GM12891 (cell line): ENCODE measurements around the gene CLCN1.
"Not testable (repeated sequence)": the region's sequence is repeated elsewhere in the genome, so short reads cannot be mapped to it uniquely, and the experiment has no call there.

Experiments
- DNase-seq: peaks from one replicate; pipeline ENCODE4 v3.0.0; 2011; ENCODE audit warnings: low spot score; ENCODE audit not compliant: insufficient read length
- FAIRE-seq: peaks from 2 replicates; lab custom pipeline; 2011; peaks lifted over from hg19 to GRCh38; lab: Jason Lieb, UNC
- PAX5 ChIP-seq: IDR thresholded peaks from 2 replicates; pipeline ENCODE4 v1.6.1; 2011; ENCODE audit warnings: low read length, moderate library complexity, mild to moderate bottlenecking; ENCODE audit not compliant: insufficient read depth, severe bottlenecking
- POLR2A ChIP-seq: IDR thresholded peaks from 2 replicates; pipeline ENCODE4 v1.6.1; 2011; ENCODE audit warnings: low read depth, low read length, control low read depth
- POLR2AphosphoS5 ChIP-seq: IDR thresholded peaks from 2 replicates; pipeline ENCODE4 v1.6.1; 2011; ENCODE audit warnings: low read depth, low read length, control low read depth
- POU2F2 ChIP-seq: IDR thresholded peaks from 2 replicates; pipeline ENCODE4 v1.6.1; 2011; ENCODE audit warnings: low read depth, mild to moderate bottlenecking, control low read depth, low read length, moderate library complexity
- SPI1 ChIP-seq: IDR thresholded peaks from 2 replicates; pipeline ENCODE4 v1.6.1; 2011; ENCODE audit warnings: low read depth, low read length, control low read depth
- TAF1 ChIP-seq: IDR thresholded peaks from 2 replicates; pipeline ENCODE4 v1.6.1; 2011; ENCODE audit warnings: low read depth, low read length, control low read depth

The CLCN1 gene

DNA sequence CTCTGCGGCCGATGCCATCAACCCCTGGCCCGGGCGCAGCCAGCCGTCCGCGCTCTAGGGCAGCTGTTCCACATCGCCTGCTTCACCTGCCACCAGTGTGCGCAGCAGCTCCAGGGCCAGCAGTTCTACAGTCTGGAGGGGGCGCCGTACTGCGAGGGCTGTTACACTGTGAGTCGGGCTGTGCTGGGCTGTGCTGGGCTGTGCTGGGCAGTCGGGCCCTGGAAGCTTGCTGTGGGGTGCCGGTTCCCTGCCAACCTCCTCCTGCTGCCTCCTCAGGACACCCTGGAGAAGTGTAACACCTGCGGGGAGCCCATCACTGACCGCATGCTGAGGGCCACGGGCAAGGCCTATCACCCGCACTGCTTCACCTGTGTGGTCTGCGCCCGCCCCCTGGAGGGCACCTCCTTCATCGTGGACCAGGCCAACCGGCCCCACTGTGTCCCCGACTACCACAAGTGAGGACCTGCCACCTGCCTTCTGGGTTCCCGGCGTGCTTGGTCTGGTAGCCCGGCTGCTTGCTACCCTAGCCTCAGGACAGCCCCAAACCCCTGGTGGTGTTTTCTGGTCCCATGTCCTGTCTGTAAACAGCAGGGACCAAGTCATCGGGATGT is 72.7 kb downstream of the CLCN1 start:
- no peak for FAIRE-seq
- no peak for DNase-seq
- TF ChIP-seq POLR2A (no peak), POU2F2 (no peak), TAF1 (no peak), SPI1 (no peak), POLR2AphosphoS5 (no peak), PAX5 (no peak)

DNA sequence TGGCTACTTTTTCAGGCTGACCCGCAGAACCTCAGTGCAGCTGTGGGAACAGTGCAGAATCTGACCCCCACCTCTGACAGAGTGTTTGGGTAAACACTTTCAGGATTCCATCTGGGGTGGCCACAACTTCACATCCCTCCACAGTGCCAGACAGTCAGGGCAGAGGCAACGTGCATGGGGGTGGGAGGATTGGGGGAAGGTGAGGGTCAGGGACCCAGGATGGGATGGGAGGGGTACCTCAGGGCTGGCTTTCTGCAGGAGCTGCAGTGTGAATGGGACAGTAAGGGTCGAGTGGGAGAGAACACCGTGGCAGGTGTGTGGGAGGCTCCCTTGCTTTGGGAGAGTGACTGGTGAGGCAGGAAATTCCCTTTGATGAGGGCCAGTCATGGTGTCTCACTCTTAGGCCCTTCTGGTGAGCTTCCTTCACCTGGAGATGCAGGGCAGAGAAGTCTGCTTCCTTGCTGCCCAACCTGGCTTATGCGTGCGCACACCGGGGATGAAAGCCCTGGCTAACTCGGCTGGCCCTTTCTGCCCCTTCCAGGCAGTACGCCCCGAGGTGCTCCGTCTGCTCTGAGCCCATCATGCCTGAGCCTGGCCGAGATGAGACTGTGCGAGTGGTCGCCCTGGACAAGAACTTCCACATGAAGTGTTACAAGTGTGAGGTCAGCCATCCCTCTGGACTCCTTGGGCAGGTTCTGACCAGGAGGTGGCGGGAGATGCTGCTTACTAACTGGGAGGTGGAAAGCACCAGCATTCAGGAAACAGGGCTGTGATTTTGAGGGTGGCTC is 73.6 kb downstream of the CLCN1 start:
- TF ChIP-seq SPI1: no peak
- TF ChIP-seq POLR2AphosphoS5: no peak
- TF ChIP-seq PAX5: no peak
- TF ChIP-seq POLR2A: no peak
- no peak for TF ChIP-seq POU2F2
- TF ChIP-seq TAF1: no peak
- FAIRE-seq: no peak
- no peak for DNase-seq

DNA sequence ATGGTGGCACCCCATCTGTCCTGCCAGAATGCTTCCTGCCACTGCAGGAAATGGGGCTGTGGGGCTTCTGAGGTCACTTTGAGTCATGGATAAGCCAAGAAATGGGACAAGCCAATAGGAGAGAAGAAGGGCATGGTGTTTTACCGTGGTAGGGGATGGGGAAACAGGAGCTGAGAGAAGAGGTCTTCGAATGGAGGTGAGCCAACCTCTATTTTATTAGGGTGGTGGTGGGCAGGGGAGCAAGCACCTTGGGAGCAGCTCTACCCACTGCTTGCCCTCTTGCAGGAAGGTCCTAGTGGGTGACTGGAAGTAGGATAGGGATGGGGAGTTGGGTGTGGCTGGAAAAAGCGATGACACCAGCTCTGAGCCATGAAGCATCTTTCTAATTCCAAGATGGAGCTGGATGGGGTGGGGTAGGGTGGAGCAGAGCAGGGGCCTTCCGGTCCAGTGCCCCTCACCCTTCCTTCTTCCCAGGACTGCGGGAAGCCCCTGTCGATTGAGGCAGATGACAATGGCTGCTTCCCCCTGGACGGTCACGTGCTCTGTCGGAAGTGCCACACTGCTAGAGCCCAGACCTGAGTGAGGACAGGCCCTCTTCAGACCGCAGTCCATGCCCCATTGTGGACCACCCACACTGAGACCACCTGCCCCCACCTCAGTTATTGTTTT is 74.3 kb downstream of the CLCN1 start:
- no peak for FAIRE-seq
- TF ChIP-seq POLR2A (no peak), SPI1 (no peak), POLR2AphosphoS5 (no peak), PAX5 (no peak), TAF1 (no peak), POU2F2 (no peak)
- no peak for DNase-seq

GRCh38 chr7:143390773-143391317 is 74.9 kb downstream of the CLCN1 start:
- TF ChIP-seq TAF1: no peak
- no peak for TF ChIP-seq PAX5
- no peak for TF ChIP-seq POU2F2
- no peak for TF ChIP-seq POLR2A
- no peak for TF ChIP-seq SPI1
- TF ChIP-seq POLR2AphosphoS5: no peak
- DNase-seq (no peak), FAIRE-seq (no peak)

- DNase-seq (no peak), FAIRE-seq (no peak)
- TF ChIP-seq POLR2AphosphoS5 (peak; percentile 28; the same call in 1 of the 2 replicates), SPI1 (no peak), PAX5 (no peak)
These were observed 75.8 kb downstream of the CLCN1 start for GRCh38 chr7:143391462-143392404.

DNA sequence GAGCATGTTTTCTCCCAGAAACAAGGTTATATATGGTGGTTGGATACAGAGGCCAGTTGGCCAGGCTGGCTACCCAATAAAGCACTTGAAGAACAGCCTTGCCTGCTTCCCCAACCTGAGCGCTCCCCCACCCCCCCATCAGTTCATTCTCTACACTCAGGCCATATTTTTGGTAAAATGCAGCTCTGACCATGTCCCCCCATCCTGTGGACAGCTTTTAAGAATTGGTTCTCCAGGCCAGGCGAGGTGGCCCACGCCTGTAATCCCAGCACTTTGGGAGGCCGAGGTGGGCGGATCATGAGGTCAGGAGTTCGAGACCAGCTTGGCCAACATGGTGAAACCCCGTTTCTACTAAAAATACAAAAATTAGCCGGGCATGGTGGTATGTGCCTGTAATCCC is 76.5 kb downstream of the CLCN1 start:
- not testable (repeated sequence) for FAIRE-seq

GRCh38 chr7:143392875-143393266 is 77.0 kb downstream of the CLCN1 start:
- TF ChIP-seq POLR2A (no peak), POLR2AphosphoS5 (no peak), SPI1 (no peak), TAF1 (no peak), PAX5 (no peak), POU2F2 (no peak)
- DNase-seq (no peak), FAIRE-seq (no peak)

More for the DNA sequence above, 76.5 kb downstream of the CLCN1 start:
- DNase-seq: not testable (repeated sequence)

DNA sequence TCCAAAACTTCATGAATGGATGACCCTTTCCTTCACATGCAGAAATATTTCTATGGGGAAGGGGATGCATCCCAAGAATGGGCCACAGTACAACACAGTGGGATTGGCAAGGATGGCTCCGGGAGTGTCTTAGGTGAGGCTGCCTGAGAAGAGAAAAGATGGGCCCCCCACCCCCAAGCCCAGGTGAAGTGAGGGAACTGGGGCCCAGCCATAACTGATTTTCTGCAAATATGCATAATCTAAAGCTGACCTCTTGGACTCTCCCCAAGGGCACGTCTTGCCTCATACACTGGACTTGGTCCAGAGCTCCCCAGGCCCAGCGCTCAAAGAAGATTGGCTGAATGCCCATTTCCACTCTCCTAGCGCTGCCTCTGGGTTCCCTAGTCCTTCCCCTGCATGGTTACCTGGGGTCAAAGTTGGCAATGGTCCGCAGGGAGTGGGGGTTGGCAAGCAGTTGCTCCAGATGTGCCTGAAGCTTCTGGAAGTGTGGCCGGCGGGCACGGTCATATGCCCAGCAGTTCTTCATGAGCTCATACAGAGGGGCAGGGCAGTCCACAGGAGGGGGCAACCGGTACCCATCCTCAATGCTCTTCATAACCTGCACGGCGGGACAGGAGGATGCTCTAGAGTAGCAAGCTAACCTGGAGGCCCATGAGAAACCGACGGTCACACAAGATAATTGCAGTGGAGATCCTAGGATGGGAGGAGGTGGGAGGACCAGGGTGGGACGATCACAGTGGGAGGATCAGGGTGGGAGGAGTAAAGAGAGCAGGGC is 77.5 kb downstream of the CLCN1 start:
- DNase-seq: no peak
- no peak for FAIRE-seq
- TF ChIP-seq SPI1: no peak
- no peak for TF ChIP-seq POLR2AphosphoS5
- no peak for TF ChIP-seq TAF1
- no peak for TF ChIP-seq PAX5
- no peak for TF ChIP-seq POLR2A
- no peak for TF ChIP-seq POU2F2

DNA sequence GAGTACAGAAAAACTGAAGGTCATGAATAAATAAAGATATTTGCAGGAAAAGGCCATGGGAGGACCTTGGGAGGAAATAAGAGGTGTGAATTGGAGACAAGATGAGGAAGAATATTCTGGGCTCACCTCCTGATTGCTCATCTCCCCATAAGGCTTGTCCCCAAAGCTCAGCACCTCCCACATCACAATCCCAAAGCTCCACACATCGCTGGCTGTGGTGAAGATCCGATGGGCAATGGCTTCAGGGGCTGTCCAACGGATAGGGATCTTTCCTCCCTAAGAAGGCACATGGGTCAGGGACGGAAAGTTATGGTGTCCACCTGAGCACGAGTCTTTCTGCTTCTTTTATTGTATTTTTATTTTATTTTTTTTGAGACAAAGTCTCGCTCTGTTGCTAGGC is 78.2 kb downstream of the CLCN1 start:
- DNase-seq (no peak), FAIRE-seq (no peak)
- no peak for TF ChIP-seq POLR2AphosphoS5
- no peak for TF ChIP-seq TAF1
- no peak for TF ChIP-seq POU2F2
- no peak for TF ChIP-seq POLR2A
- no peak for TF ChIP-seq PAX5
